Ascending aorta (tissue), 2 donors: Measurements from ENCODE around the gene TMOD4. TPM values are rescaled to one million over a fixed set of nuclear protein-coding genes. Genes with fewer than 3 reads are reported as not detected.

Experiments
- DNase-seq, 2 donors: peaks; one replicate each; pipeline ENCODE4 v3.0.0-alpha.2; 2019; ENCODE audit warnings: low spot score in 2 of 2
- H3K27ac ChIP-seq, 2 donors: fragments of 200-600 bp; sonication (generic); one replicate each; pipeline ENCODE4 v1.5.1; 2016 to 2017; ENCODE audit warnings: mild to moderate bottlenecking in 1 of 2
- H3K27me3 ChIP-seq: fragments of 200-600 bp; sonication (generic); one replicate; pipeline ENCODE4 v1.5.1; 2017
- H3K36me3 ChIP-seq, 2 donors: fragments of 200-600 bp; sonication (generic); one replicate each; pipeline ENCODE4 v1.5.1; 2016
- H3K4me1 ChIP-seq, 2 donors: fragments of 200-600 bp; sonication (generic); one replicate each; pipeline ENCODE4 v1.5.1; 2016 to 2017; ENCODE audit warnings: mild to moderate bottlenecking in 1 of 2
- H3K4me3 ChIP-seq, 2 donors: fragments of 200-600 bp; sonication (generic); one replicate each; pipeline ENCODE4 v1.5.1; 2016 to 2017; ENCODE audit warnings: mild to moderate bottlenecking in 1 of 2
- H3K9me3 ChIP-seq, 2 donors: fragments of 200-600 bp; sonication (generic); one replicate each; pipeline ENCODE4 v1.5.1; 2016
- CTCF ChIP-seq, 3 experiments: fragments of 200-600 bp in 2 of 3; fragments of 450-650 bp in 1 of 3; sonication (generic) in 2 of 3; IDR thresholded peaks; one replicate each; pipeline ENCODE4 v1.5.1; 2016 to 2019; ENCODE audit warnings: antibody characterized with exemption in 3 of 3, mild to moderate bottlenecking in 1 of 3, moderate library complexity in 1 of 3
- intact Hi-C: fragments of 100-400 bp; cut with DNase I; formaldehyde crosslinking; loops from one replicate; pipeline ENCODE4 v1.15.1; 2023
- total RNA-seq: library from RNA; depleted of rRNA; stranded (reverse); fragments of >200 nt; gene quantifications from one replicate; pipeline ENCODE4 v1.1.0, GENCODE V29; 2016

Gene TMOD4
- total RNA-seq, 1 donor from 2014 or later = not detected

GRCh38 chr1:151187205-151187604 lies 11.4 kb upstream of the TMOD4 start:
- no peak for TF ChIP-seq CTCF (IDR thresholded peaks at IDR 0.05)
- intact Hi-C loops = no loop called here
- peaks cover 35 to 36% of the 10 kb centered on the region in 2 donors for H3K36me3 ChIP-seq
- peaks cover 0 to 14% of the 10 kb centered on the region in 2 donors for H3K4me1 ChIP-seq
- H3K4me3 ChIP-seq = no peak overlapping the region
- H3K27ac ChIP-seq = no peak overlapping the region
- no peak for DNase-seq
- H3K27me3 ChIP-seq = no peaks in the 10 kb centered on the region
- no peaks in the 10 kb centered on the region for H3K9me3 ChIP-seq

DNA sequence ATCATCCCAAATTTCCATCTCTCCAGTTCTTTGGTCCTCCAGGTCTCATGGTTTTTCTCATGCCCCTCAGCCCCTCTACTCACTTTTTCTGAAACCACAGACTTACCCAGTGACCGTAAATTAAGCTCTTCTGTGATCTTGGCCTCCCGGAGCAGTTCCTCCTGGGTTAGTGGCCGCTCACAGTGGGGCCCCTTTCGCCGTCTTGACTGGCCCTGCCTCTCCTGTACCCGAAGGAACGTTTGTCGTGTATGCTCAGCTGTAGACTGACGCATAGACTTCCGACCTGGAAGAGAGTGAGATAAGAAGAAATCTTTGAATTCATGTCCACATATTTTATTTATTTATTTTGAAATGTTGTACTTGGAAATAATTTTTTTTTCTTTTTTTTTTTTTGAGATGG lies 8.4 kb upstream of the TMOD4 start:
- Histone ChIP-seq H3K9me3 (no peaks in the 10 kb centered on the region), H3K4me1 (peaks cover 0 to 13% of the 10 kb centered on the region in 2 donors), H3K27me3 (no peaks in the 10 kb centered on the region), H3K36me3 (peaks cover 63 to 66% of the 10 kb centered on the region in 2 donors), H3K27ac (no peak overlapping the region), H3K4me3 (no peak overlapping the region)
- intact Hi-C loops = no loop called here
- no peak for TF ChIP-seq CTCF (IDR thresholded peaks at IDR 0.05)
- no peak for DNase-seq

- DNase-seq = no peak
- H3K27me3 ChIP-seq = no peaks in the 10 kb centered on the region
- no peak for TF ChIP-seq CTCF (IDR thresholded peaks at IDR 0.05)
- H3K4me1 ChIP-seq = no peaks in the 10 kb centered on the region
- H3K36me3 ChIP-seq = peaks cover 65 to 70% of the 10 kb centered on the region in 2 donors
- no peak overlapping the region for H3K27ac ChIP-seq
- no peaks in the 10 kb centered on the region for H3K9me3 ChIP-seq
- H3K4me3 ChIP-seq = no peak overlapping the region
- intact Hi-C loops = no loop called here
These were observed 799 bp upstream of the TMOD4 start for GRCh38 chr1:151176514-151177045.

DNA sequence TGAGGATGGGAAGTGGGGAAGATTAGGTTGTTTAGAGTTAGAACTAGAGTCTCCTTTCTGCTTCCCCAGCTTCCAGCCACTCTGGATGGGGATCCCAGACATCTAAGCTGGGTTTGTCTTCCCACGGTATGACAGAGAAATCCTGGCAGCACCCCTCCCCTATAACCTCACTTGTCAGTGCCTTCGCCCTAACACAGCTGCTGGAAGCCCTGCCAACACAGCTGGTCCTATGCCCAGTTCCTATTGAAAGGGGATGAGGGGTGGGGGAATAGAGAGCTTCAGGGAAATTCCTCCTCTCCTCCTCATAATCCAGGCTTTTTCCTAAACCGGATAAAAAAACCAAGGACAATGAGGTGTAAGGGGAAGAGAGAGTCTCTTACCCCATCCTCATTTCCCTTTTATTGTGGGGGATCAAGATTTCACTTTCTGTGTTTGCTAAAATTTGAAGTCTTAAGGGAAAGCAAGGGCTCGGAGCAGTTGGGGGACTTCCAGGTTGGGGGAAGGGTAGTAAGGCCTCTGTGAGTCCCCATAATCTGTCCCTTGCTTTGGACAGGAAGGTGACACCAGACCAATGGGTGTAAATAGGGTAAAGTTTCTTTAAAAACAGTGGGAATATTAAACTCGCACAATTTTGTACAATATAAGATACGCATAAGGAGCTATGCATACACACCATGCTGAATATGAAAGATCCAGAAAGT lies 590 bp downstream of the TMOD4 start:
- Histone ChIP-seq H3K27me3 (no peaks in the 10 kb centered on the region), H3K4me3 (no peak overlapping the region), H3K4me1 (no peaks in the 10 kb centered on the region), H3K36me3 (peaks cover 57 to 63% of the 10 kb centered on the region in 2 donors), H3K9me3 (no peaks in the 10 kb centered on the region), H3K27ac (no peak overlapping the region)
- no peak for TF ChIP-seq CTCF (IDR thresholded peaks at IDR 0.05)
- intact Hi-C loops = no loop called here
- DNase-seq = no peak

GRCh38 chr1:151171190-151171589 lies 4.6 kb downstream of the TMOD4 start:
- no peak for TF ChIP-seq CTCF (IDR thresholded peaks at IDR 0.05)
- intact Hi-C loops = no loop called here
- Histone ChIP-seq H3K4me1 (peaks cover 10% of the 10 kb centered on the region in 2 donors), H3K27me3 (no peaks in the 10 kb centered on the region), H3K4me3 (no peak overlapping the region), H3K9me3 (no peaks in the 10 kb centered on the region), H3K36me3 (peaks cover 24 to 42% of the 10 kb centered on the region in 2 donors), H3K27ac (no peak overlapping the region)
- DNase-seq = no peak
